Sigmoid colon (tissue), 7 donors: ENCODE data around the gene LLGL2. TPM values are rescaled to one million over a fixed set of nuclear protein-coding genes. Genes with fewer than 3 reads are reported as not detected.
A peak's percentile ranks its signal among the peaks of the same experiment; 100 is the strongest.

ENCODE experiments used
- DNase-seq: peaks from one replicate; pipeline ENCODE4 v3.0.0-alpha.2; 2019
- H3K27ac ChIP-seq, 4 donors: fragments of 200-600 bp; sonication (generic); one replicate each; pipeline ENCODE4 v1.5.1; 2016 to 2019; ENCODE audit warnings: mild to moderate bottlenecking in 1 of 4
- H3K27me3 ChIP-seq, 3 donors: fragments of 200-600 bp; sonication (generic); one replicate each; pipeline ENCODE4 v1.5.1; 2019; ENCODE audit warnings: mild to moderate bottlenecking in 1 of 3
- H3K36me3 ChIP-seq, 4 donors: fragments of 200-600 bp; sonication (generic); one replicate each; pipeline ENCODE4 v1.5.1; 2016 to 2019
- H3K4me1 ChIP-seq, 4 donors: fragments of 200-600 bp; sonication (generic); one replicate each; pipeline ENCODE4 v1.5.1; 2017 to 2019
- H3K4me3 ChIP-seq, 4 donors: fragments of 200-600 bp; sonication (generic); one replicate each; pipeline ENCODE4 v1.5.1; 2017 to 2019; ENCODE audit warnings: mild to moderate bottlenecking in 2 of 4, moderate library complexity in 1 of 4
- H3K9me3 ChIP-seq, 4 donors: fragments of 200-600 bp in 3 of 4; sonication (generic) in 3 of 4; one replicate each; pipeline versions ENCODE4 v1.5.1 to v1.6.1; 2013 to 2019
- CTCF ChIP-seq, 4 experiments: fragments of 450-650 bp in 3 of 4; fragments of 200-600 bp in 1 of 4; IDR thresholded peaks; one replicate each; pipeline ENCODE4 v1.5.1; 2016 to 2019; ENCODE audit warnings: antibody characterized with exemption in 4 of 4, mild to moderate bottlenecking in 3 of 4, moderate library complexity in 2 of 4
- EP300 ChIP-seq, 4 donors: sonication (generic); formaldehyde crosslinking; IDR thresholded peaks; one replicate each; pipeline ENCODE4 v1.6.1; 2017; ENCODE audit warnings: antibody characterized with exemption in 4 of 4
- POLR2A ChIP-seq, 2 donors: fragments of 450-650 bp; IDR thresholded peaks; one replicate each; pipeline ENCODE4 v1.6.1; 2016; ENCODE audit warnings: antibody characterized with exemption in 2 of 2, mild to moderate bottlenecking in 2 of 2, moderate library complexity in 2 of 2
- POLR2AphosphoS5 ChIP-seq, 4 donors: sonication (generic); formaldehyde crosslinking; IDR thresholded peaks; one replicate each; pipeline ENCODE4 v1.6.1; 2017; ENCODE audit warnings: antibody characterized with exemption in 4 of 4
- WGBS, 2 donors: extraction: QIAGEN DNeasy Blood & Tissue Kit; methylation state at CpG; one replicate each; pipeline ENCODE4 v1.1.7; 2013; 5-methylcytosine and 5-hydroxymethylcytosine counted together
- intact Hi-C: fragments of 100-400 bp; cut with DNase I; formaldehyde crosslinking; loops from one replicate; pipeline ENCODE4 v1.15.1; 2023
- polyA plus RNA-seq, 3 donors: library from polyadenylated mRNA; stranded (reverse); fragments of 200-250 nt; gene quantifications; one replicate each; pipeline ENCODE4 v1.2.3, GENCODE V29; 2013
- total RNA-seq, 4 donors: library from RNA; depleted of rRNA; stranded (reverse); fragments of >200 nt; gene quantifications; one replicate each; pipeline ENCODE4 v1.1.0, GENCODE V29; 2016
- donor health status: healthy with polysubstance abuse.
- donor health status: Bipolar disorder and iron deficiency.
- donor health status: healthy.

Gene LLGL2
- total and polyA plus RNA-seq, 7 donors: 1.4 to 299 (median 5.0) TPM

- intact Hi-C loops: no loop called here
- Histone ChIP-seq H3K27ac (no peak overlapping the region), H3K9me3 (no peaks in the 10 kb centered on the region), H3K4me3 (no peak overlapping the region), H3K27me3 (no peaks in the 10 kb centered on the region), H3K36me3 (no peaks in the 10 kb centered on the region), H3K4me1 (peaks cover 0 to 5% (median 3%) of the 10 kb centered on the region in 4 donors)
- WGBS, 2 donors: 78 to 89% methylated on average over 28 of the region's 28 CpGs
- DNase-seq: peak; percentile 64
- TF ChIP-seq POLR2AphosphoS5 (IDR thresholded peaks at IDR 0.05): no peak
- no peak for TF ChIP-seq POLR2A (IDR thresholded peaks at IDR 0.05)
- TF ChIP-seq CTCF (IDR thresholded peaks at IDR 0.05): no peak
- no peak for TF ChIP-seq EP300 (IDR thresholded peaks at IDR 0.05)
These were observed 69.2 kb downstream of the LLGL2 start for GRCh38 chr17:75594499-75595283.

GRCh38 chr17:75595284-75595919 is 69.9 kb downstream of the LLGL2 start:
- no peak for DNase-seq
- no peaks in the 10 kb centered on the region for H3K36me3 ChIP-seq
- H3K9me3 ChIP-seq: no peaks in the 10 kb centered on the region
- no peaks in the 10 kb centered on the region for H3K27me3 ChIP-seq
- no peak overlapping the region for H3K4me3 ChIP-seq
- no peak overlapping the region for H3K27ac ChIP-seq
- intact Hi-C loops: no loop called here
- TF ChIP-seq EP300 (IDR thresholded peaks at IDR 0.05) (no peak), POLR2A (IDR thresholded peaks at IDR 0.05) (no peak), CTCF (IDR thresholded peaks at IDR 0.05) (no peak), POLR2AphosphoS5 (IDR thresholded peaks at IDR 0.05) (no peak)
- no peaks in the 10 kb centered on the region for H3K4me1 ChIP-seq
- WGBS, 2 donors: 88% methylated on average over 13 of the region's 13 CpGs

GRCh38 chr17:75595920-75596313 is 70.4 kb downstream of the LLGL2 start:
- no peak for DNase-seq
- intact Hi-C loops: no loop called here
- no peaks in the 10 kb centered on the region for H3K27me3 ChIP-seq
- H3K27ac ChIP-seq: no peak overlapping the region
- 88 to 91% methylated on average over 6 of the region's 6 CpGs for WGBS, 2 donors
- no peaks in the 10 kb centered on the region for H3K36me3 ChIP-seq
- TF ChIP-seq EP300 (IDR thresholded peaks at IDR 0.05) (no peak), POLR2AphosphoS5 (IDR thresholded peaks at IDR 0.05) (no peak), POLR2A (IDR thresholded peaks at IDR 0.05) (no peak), CTCF (IDR thresholded peaks at IDR 0.05) (no peak)
- no peaks in the 10 kb centered on the region for H3K4me1 ChIP-seq
- no peak overlapping the region for H3K4me3 ChIP-seq
- no peaks in the 10 kb centered on the region for H3K9me3 ChIP-seq

- H3K27me3 ChIP-seq: no peaks in the 10 kb centered on the region
- no peaks in the 10 kb centered on the region for H3K9me3 ChIP-seq
- peak; percentile 63 for DNase-seq
- intact Hi-C loops: no loop called here
- H3K4me1 ChIP-seq: no peaks in the 10 kb centered on the region
- H3K27ac ChIP-seq: no peak overlapping the region
- H3K36me3 ChIP-seq: no peaks in the 10 kb centered on the region
- no peak for TF ChIP-seq POLR2AphosphoS5 (IDR thresholded peaks at IDR 0.05)
- no peak overlapping the region for H3K4me3 ChIP-seq
- 93 to 94% methylated on average over 17 of the region's 17 CpGs for WGBS, 2 donors
These were observed 71.0 kb downstream of the LLGL2 start for GRCh38 chr17:75596320-75597087.
